Right lobe of liver (tissue), 4 donors: ENCODE data around the gene ANKH.

Experiments used
- CTCF ChIP-seq, 4 donors: fragments of 200-600 bp in 3 of 4; fragments of 450-650 bp in 1 of 4; IDR thresholded peaks; one replicate each; pipeline versions ENCODE4 v1.5.1 to v1.8.0; 2016 to 2022; ENCODE audit warnings: antibody characterized with exemption in 4 of 4, mild to moderate bottlenecking in 2 of 4
- POLR2A ChIP-seq: fragments of 450-650 bp; IDR thresholded peaks from one replicate; pipeline ENCODE4 v1.6.1; 2017; ENCODE audit warnings: antibody characterized with exemption, mild to moderate bottlenecking
- donor health status: DM: no; HTN: no; CAD: no.
- donor health status: DM: no; HTN: no; CAD: no.
- donor health status: DM: no; HTN: yes; CAD: no.

- no peak for TF ChIP-seq CTCF (IDR thresholded peaks at IDR 0.05)
- TF ChIP-seq POLR2A: no peak
Measured at GRCh38 chr5:14870337-14871213, 1.0 kb downstream of the ANKH start.
